Fibroblast of skin of left biceps (primary cell): ENCODE results near the gene ARHGAP28.
A peak's percentile ranks its signal among the peaks of the same experiment; 100 is the strongest.

Experiments
- DNase-seq, 2 experiments: peaks; one replicate each; pipeline ENCODE4 v3.0.0-alpha.2; 2013; ENCODE audit warnings: low read depth in 2 of 2

The ARHGAP28 gene

GRCh38 chr18:6731222-6731596, 1.7 kb downstream of the ARHGAP28 start:
- peak; percentile 86 for DNase-seq

DNA sequence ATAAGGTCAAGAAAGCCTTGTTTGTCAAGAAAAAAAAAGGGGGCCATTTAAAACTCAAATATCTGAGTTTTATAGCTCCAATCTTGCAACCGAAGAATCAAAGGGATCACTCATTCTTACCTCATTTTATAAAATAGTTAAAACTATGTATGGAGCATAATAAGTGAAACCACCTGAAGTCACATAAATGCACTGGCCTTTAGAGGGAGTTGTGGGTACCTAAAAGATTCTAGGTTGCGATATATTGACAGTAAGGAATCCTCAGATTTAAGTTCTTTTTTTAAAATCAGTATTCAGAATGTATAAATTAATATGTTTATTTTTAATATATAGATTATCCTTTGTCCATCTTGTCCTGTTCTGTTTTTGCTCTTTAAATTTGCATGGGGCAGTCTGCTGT, 3.4 kb downstream of the ARHGAP28 start:
- no peak for DNase-seq

DNA sequence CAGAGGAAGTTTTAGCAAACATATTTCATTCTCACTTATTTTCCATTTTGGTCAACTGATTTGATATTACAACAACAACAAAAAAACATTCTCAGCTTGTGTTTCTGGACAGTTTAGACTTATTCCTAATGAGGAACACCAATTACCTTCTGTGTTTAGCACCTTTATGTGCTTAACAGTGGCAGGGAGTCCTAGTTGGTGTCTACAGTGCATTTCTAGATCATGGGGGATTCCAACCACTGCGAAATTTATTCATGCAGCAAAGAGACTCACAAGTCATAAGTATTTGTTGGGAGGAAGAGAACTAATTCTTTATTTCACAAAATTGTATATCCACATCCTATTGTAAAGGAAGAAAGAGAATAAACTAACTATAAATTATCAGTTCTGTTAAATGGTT, 4.2 kb downstream of the ARHGAP28 start:
- no peak for DNase-seq

DNA sequence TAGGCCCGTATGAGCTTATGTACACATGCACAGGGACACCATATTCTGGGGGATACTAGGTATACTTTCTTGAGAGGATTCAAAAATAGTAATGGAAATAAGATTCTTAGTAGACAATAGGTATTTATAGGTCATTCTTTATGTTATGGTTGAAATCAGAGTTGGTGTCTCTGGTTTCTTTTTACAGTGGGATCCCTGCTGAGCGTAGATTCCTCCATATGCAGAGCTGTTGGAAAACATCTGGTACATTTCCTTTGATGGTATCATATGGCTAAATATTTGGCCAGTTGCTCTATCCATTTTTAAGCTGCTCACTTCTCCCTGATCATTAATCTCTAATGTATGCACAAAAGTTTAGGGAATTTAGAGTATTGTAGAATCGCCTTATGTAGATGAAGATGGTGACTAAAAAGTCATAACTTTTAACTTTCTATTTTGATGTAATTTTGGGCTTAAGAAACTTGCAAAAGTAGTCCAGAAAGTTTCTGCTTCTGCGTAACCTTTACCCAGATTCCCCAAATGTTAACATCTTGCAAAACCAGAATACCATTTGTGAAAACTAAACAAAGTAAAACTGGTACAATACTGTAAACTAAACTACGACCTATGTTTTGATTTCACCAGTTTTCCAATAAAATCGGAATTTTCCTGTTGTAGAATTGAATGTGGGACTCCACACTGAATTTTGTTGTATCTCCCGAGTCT, 5.4 kb downstream of the ARHGAP28 start:
- DNase-seq: peak; percentile 59 to 65

DNA sequence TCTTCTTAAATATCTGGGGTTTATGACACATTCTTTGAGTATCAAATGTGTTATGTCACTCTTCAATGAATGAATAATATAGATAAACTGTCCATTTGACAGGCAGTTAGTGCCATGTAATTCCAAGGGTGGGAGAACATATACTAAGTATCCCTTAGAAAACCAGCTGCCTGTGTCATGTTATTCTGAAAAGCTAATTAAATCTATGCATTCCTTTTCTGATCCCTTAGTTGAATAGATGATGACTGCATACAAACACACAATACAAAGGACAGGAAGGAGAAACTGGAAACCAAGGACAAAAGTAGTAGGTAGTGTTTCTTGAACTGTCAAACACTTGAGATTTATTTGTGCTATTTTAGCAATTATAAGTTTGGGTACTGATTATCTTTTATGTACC, 8.3 kb downstream of the ARHGAP28 start:
- no peak for DNase-seq

DNA sequence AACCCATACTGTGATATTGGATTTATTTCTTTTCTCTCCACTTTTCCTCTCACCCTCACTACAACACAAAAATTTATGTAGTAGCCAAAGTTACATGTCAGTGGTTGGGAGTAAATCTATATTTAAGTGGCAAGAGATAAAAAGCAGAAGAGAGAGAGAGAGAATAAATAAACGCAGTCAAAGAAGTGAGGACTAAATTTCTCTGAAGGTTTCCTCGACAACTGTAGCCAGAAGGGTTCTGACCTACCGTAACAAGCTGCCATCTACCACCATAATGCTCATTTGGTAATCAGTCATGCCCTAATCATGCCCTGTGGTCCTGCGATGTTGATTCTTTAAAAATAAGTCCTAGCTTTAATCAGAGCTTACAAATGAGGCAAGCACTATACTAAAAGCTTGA, 9.1 kb downstream of the ARHGAP28 start:
- DNase-seq: no peak

GRCh38 chr18:6741232-6741663, 11.7 kb downstream of the ARHGAP28 start:
- peak; percentile 98 to 99 for DNase-seq

DNA sequence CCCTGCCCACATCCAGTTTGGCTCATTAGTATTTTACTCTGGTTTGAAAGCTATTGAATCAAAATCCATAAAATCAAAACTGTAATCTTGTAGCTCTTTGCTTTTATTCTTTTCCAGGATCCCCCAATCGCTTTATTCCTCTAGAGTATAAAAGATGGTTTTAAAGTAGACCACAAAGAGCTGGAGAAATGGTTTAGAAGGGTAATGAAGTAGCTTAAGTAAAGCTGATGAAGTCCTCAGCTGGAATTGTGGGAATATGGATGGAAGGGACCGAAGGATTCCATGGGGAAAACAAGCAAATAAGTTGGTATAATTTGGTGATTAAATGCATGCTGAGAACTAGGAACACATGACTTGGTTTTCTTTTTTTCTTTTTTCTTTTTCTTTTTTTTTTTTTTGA, 12.3 kb downstream of the ARHGAP28 start:
- no peak for DNase-seq

DNA sequence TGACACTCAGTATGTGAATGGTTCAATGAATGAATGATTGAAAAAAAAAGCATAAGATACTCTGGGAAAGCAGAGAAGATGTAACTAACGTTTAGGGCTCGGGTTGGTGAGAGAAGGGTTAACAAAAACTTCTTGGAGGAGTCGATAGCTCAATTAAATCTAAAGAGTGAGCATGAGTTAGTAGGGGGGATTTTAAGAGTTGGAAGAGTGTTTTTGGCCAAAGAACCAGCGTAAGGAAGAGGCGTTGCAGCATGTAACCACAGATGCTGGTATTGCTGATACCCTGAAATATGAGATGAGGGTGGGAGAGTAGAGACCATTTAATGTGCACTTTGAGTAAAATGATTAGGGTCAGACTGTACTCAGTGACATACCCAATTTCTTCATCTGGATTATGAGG, 14.5 kb downstream of the ARHGAP28 start:
- DNase-seq: no peak

DNA sequence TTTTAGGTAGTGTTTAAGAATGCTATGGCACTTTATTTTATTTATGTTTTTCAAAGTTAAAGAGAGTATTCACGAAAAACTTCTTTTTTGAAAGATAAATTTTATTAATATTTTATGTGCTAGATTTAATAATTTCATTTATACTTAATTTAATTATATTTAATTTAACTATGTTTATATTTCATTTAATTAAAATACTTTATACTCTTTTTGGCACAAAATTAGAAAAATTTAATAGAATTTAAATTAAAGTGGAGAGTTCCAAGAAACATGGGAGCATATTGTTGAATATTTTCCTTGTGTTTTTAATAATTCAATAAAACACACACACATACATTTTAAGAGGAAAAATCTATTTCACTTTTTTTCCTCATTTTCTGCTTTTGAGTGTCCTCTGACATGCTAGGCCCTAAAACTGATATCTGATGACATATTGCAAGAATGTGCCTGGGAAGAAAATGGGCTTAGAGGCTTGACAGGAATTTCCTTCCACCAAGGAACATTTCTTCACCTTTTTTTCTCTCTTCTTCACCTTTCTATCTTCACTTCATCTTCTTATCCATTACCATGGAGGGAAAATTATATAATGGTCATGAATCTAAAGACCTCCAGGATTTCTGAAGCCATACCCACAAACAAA, 15.4 kb downstream of the ARHGAP28 start:
- DNase-seq: no peak

DNA sequence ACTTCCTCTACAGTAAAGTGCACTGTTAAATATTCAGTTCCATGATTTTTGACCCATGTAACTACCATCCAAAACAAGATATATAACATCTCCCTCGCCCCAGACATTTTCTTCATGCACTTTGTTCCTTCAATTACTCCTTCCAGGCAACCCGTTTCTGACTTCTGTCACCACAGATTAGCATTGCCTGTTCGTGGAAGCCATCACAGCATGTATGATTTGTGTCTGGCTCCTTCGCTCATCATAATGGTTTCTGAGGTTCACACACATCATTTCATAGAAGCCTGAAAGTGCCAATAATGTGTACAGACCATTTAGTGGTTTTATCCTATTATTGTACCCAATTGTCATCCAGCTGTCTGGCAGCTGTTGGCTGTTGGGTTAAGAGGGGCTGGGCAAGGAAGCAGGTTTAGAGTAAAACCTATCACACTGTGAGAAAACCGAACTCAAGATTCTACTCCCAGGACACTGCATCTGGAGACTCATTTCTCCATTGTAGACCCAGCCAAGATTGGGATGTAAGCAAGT, 16.1 kb downstream of the ARHGAP28 start:
- DNase-seq: no peak

- no peak for DNase-seq
These were observed 17.0 kb downstream of the ARHGAP28 start for GRCh38 chr18:6746386-6746960.

DNA sequence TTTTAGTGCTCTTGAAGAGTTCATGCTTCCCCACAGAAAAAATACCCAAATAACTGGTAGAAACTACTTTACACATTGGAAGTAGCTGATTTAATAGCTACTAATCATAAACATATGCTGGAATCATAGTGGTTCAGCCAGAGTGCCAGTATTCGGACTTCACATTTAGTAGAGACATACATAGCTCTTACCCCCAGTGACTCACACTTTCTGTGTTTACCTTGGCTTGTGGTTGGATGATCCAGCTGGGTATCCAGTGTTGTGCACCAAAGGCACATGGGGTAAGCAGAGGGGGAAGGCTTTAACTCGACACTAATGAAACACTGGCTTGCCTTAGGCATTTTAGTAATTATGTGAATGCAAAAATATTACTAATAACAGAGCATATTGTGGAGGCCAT, 18.1 kb downstream of the ARHGAP28 start:
- peak; percentile 95 to 96 for DNase-seq

GRCh38 chr18:6748241-6748640, 18.7 kb downstream of the ARHGAP28 start:
- no peak for DNase-seq

- DNase-seq: no peak
These were observed 20.9 kb downstream of the ARHGAP28 start for GRCh38 chr18:6750411-6750810.

- DNase-seq: no peak
These were observed 21.7 kb downstream of the ARHGAP28 start for GRCh38 chr18:6751222-6751621.

GRCh38 chr18:6752202-6752860, 22.8 kb downstream of the ARHGAP28 start:
- DNase-seq: peak; percentile 42 to 53

- peak in 1 of 2 experiments; percentile 40 for DNase-seq
These were observed 25.6 kb downstream of the ARHGAP28 start for GRCh38 chr18:6755107-6755506.

- peak; percentile 96 to 97 for DNase-seq
These were observed 28.4 kb downstream of the ARHGAP28 start for GRCh38 chr18:6757931-6758330.

DNA sequence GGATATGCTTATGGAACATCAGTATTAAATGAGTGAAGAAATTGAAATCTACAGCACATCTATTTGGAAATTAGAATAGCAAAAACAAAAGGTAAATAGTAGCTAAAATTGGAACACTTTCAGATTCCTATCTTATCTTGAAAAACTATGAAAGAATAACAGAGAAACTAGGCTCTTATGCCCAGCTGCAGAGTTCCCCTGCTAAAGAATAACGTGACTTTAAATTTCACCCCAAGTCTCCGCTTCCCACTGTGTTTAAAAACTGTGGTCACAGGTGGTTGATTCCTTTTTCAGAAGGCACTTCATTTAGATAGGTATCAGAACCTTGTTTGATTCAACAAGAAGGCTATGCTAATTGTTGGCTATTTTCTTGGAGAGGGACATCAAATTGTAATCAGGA, 30.1 kb downstream of the ARHGAP28 start:
- DNase-seq: no peak

DNA sequence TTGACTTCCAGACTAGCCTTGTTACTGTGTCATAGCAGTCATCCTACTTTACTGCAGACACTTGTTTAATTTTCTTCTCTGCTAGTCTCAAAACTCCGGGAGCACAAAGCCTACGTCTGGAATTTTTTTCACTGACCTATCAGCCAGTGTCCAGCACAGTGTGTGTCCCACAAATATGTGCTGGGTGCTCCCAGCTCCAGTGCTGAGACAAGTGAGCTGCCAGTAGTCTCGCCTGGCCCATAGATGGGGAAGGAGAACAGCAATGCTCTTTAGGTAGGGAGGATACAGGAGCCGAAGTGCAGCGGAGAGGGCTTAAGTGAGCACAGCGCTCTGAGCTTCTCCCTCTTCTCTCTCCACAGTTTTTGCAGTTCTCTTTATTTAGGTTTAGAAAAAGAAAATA, 34.0 kb downstream of the ARHGAP28 start:
- DNase-seq: no peak

GRCh38 chr18:6764382-6764781, 34.9 kb downstream of the ARHGAP28 start:
- DNase-seq: no peak
